Gastroesophageal sphincter (tissue), 3 donors: ENCODE measurements around the gene VPS41.

Experiments used
- POLR2A ChIP-seq, 2 donors: fragments of 450-650 bp; IDR thresholded peaks; one replicate each; pipeline ENCODE4 v1.6.1; 2017; ENCODE audit warnings: antibody characterized with exemption in 2 of 2, mild to moderate bottlenecking in 2 of 2, moderate library complexity in 1 of 2
- POLR2AphosphoS5 ChIP-seq: sonication (generic); formaldehyde crosslinking; IDR thresholded peaks from one replicate; pipeline ENCODE4 v1.6.1; 2017; ENCODE audit warnings: antibody characterized with exemption
- TF ChIP-seq, protein P1 (sequence below), 4 experiments: fragments of 200-600 bp in 2 of 4; fragments of 450-650 bp in 2 of 4; sonication (generic) in 1 of 4; IDR thresholded peaks; one replicate each; pipeline ENCODE4 v1.5.1; 2017 to 2019; ENCODE audit warnings: antibody characterized with exemption in 4 of 4, mild to moderate bottlenecking in 2 of 4, moderate library complexity in 2 of 4

DNA sequence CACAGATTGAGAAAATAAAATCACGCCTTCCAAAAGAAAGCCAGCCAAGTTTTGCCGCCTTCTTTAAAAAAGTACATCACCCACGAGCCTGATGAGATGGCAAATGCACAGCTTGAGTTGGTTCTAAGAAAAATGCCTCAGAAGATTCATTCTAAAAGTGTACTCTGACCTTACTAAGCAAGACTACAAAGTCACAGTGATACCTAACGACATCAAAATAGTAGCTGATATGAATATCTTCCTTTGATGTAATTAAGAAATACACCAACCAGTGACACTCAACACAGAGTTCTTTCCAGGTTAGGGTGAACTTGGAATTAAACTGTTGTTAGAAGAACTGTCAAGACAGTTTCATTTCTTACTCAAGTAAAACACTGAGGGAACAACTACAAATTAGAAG, 199.9 kb downstream of the VPS41 start:
- TF ChIP-seq, protein P1, sequence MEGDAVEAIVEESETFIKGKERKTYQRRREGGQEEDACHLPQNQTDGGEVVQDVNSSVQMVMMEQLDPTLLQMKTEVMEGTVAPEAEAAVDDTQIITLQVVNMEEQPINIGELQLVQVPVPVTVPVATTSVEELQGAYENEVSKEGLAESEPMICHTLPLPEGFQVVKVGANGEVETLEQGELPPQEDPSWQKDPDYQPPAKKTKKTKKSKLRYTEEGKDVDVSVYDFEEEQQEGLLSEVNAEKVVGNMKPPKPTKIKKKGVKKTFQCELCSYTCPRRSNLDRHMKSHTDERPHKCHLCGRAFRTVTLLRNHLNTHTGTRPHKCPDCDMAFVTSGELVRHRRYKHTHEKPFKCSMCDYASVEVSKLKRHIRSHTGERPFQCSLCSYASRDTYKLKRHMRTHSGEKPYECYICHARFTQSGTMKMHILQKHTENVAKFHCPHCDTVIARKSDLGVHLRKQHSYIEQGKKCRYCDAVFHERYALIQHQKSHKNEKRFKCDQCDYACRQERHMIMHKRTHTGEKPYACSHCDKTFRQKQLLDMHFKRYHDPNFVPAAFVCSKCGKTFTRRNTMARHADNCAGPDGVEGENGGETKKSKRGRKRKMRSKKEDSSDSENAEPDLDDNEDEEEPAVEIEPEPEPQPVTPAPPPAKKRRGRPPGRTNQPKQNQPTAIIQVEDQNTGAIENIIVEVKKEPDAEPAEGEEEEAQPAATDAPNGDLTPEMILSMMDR (IDR thresholded peaks at IDR 0.05), result no peak
- TF ChIP-seq POLR2A (IDR thresholded peaks at IDR 0.05), result no peak
- TF ChIP-seq POLR2AphosphoS5, result no peak
